WTC11 (cell line): Measurements from ENCODE around the gene ZNF878. TPM values are rescaled to one million over a fixed set of nuclear protein-coding genes. Genes with fewer than 3 reads are reported as not detected.

ENCODE experiments used
- ATAC-seq: fragments of 200-7000 bp; cut with Tn5 transposase; 2 replicates; pipeline ENCODE4 v1.10.0; 2021; ENCODE audit warnings: mild to moderate bottlenecking, moderate library complexity
- CTCF ChIA-PET: fragments of 300-600 bp; sonication (Branson Sonifier 250); formaldehyde crosslinking; loops from one replicate; lab custom pipeline; 2021; ENCODE audit warnings: antibody characterized with exemption; lab: Charles Lee
- POLR2A ChIA-PET: fragments of 350-600 bp; sonication (Branson Sonifier 250); formaldehyde crosslinking; loops from one replicate; lab custom pipeline; 2021; ENCODE audit warnings: antibody characterized with exemption; lab: Charles Lee
- DNase-seq: peaks from one replicate; pipeline ENCODE4 v3.0.0; 2021; ENCODE audit warnings: low spot score
- H3K27ac Mint-ChIP-seq: 2 replicates; pipeline ENCODE4 v1.8.0; 2021; ENCODE audit warnings: mixed read lengths
- H3K27me3 Mint-ChIP-seq: 2 replicates; pipeline ENCODE4 v1.8.0; 2021; ENCODE audit warnings: low read depth, mild to moderate bottlenecking, moderate library complexity, mixed read lengths
- H3K36me3 Mint-ChIP-seq: 2 replicates; pipeline ENCODE4 v1.8.0; 2021; ENCODE audit warnings: mixed read lengths
- H3K4me1 Mint-ChIP-seq: 2 replicates; pipeline ENCODE4 v1.8.0; 2022; ENCODE audit warnings: mixed read lengths
- H3K4me3 Mint-ChIP-seq: 2 replicates; pipeline ENCODE4 v1.8.0; 2021; ENCODE audit warnings: mild to moderate bottlenecking, moderate library complexity, mixed read lengths
- H3K9me3 Mint-ChIP-seq: 2 replicates; pipeline ENCODE4 v1.8.0; 2021; ENCODE audit warnings: mixed read lengths
- E2F5 ChIP-seq: sonication (generic); formaldehyde crosslinking; IDR thresholded peaks from 2 replicates; pipeline ENCODE4 v1.8.1; 2022; ENCODE audit warnings: mild to moderate bottlenecking, moderate library complexity, missing genetic modification reagents
- EMX1 ChIP-seq: fragments of 250-450 bp; sonication (Bioruptor Pico); IDR thresholded peaks from 2 replicates; pipeline ENCODE4 v1.8.0; 2021; ENCODE audit warnings: mild to moderate bottlenecking
- ESRRA ChIP-seq: sonication (generic); formaldehyde crosslinking; IDR thresholded peaks from 2 replicates; pipeline ENCODE4 v1.8.1; 2022; ENCODE audit warnings: mild to moderate bottlenecking, missing genetic modification reagents, borderline replicate concordance
- ETV6 ChIP-seq: sonication (generic); formaldehyde crosslinking; IDR thresholded peaks from 2 replicates; pipeline ENCODE4 v1.8.1; 2022; ENCODE audit warnings: mild to moderate bottlenecking, missing genetic modification reagents
- HMGA2 ChIP-seq: fragments of 250-450 bp; sonication (Bioruptor Pico); IDR thresholded peaks from 2 replicates; pipeline ENCODE4 v1.4.0; 2021; ENCODE audit warnings: mild to moderate bottlenecking, moderate library complexity
- JAZF1 ChIP-seq: fragments of 250-450 bp; sonication (Bioruptor Pico); IDR thresholded peaks from 2 replicates; pipeline ENCODE4 v1.9.0; 2021; ENCODE audit warnings: moderate library complexity, mild to moderate bottlenecking, inconsistent platforms
- NR1H2 ChIP-seq: sonication (generic); formaldehyde crosslinking; IDR thresholded peaks from 2 replicates; pipeline ENCODE4 v1.9.0; 2021; ENCODE audit warnings: mild to moderate bottlenecking, moderate library complexity, missing genetic modification reagents
- NR3C1 ChIP-seq: sonication (generic); formaldehyde crosslinking; conservative IDR thresholded peaks from 2 replicates; pipeline ENCODE4 v1.8.1; 2023; ENCODE audit warnings: low read depth, mild to moderate bottlenecking, missing genetic modification reagents
- SMAD3 ChIP-seq: sonication (generic); formaldehyde crosslinking; IDR thresholded peaks from 2 replicates; pipeline ENCODE4 v1.8.0; 2022; ENCODE audit warnings: missing genetic modification reagents, mild to moderate bottlenecking, borderline replicate concordance
- SOX15 ChIP-seq: fragments of 250-450 bp; sonication (Bioruptor Pico); IDR thresholded peaks from 2 replicates; pipeline ENCODE4 v1.9.0; 2021; ENCODE audit warnings: mild to moderate bottlenecking
- ZBTB21 ChIP-seq: sonication (generic); formaldehyde crosslinking; IDR thresholded peaks from 2 replicates; pipeline ENCODE4 v1.8.1; 2023; ENCODE audit warnings: mild to moderate bottlenecking, missing genetic modification reagents, borderline replicate concordance
- ZNF219 ChIP-seq: sonication (generic); formaldehyde crosslinking; IDR thresholded peaks from 2 replicates; pipeline ENCODE4 v1.8.0; 2023; ENCODE audit warnings: missing genetic modification reagents, mild to moderate bottlenecking, borderline replicate concordance
- total RNA-seq: library from RNA; stranded (reverse); gene quantifications from 3 replicates; pipeline ENCODE4 v1.2.3, GENCODE V29; 2021
- TF ChIP-seq, protein P1 (sequence below): sonication (generic); formaldehyde crosslinking; IDR thresholded peaks from 2 replicates; pipeline ENCODE4 v1.8.1; 2023; ENCODE audit warnings: mild to moderate bottlenecking, moderate library complexity, missing genetic modification reagents
- TF ChIP-seq, protein P2 (sequence below): fragments of 250-450 bp; sonication (Bioruptor Pico); IDR thresholded peaks from 2 replicates; pipeline ENCODE4 v1.9.0; 2021; ENCODE audit warnings: mild to moderate bottlenecking
- TF ChIP-seq, protein P3 (sequence below): fragments of 250-450 bp; sonication (Bioruptor Pico); IDR thresholded peaks from 2 replicates; pipeline ENCODE4 v2.1.2; 2022; ENCODE audit warnings: mild to moderate bottlenecking, moderate library complexity
- TF ChIP-seq, protein P4 (sequence below): sonication (generic); formaldehyde crosslinking; IDR thresholded peaks from 2 replicates; pipeline ENCODE4 v1.8.0; 2023; ENCODE audit warnings: missing genetic modification reagents, mild to moderate bottlenecking, borderline replicate concordance

The ZNF878 gene
- total RNA-seq, 1 experiment from 2014 or later: 12.5 TPM

GRCh38 chr19:12035220-12036172, 17.3 kb downstream of the ZNF878 start, which contains the start of gene ZNF433 (continued):
- TF ChIP-seq E2F5 (CRISPR knock-in tag) (no peak), EMX1 (no peak)
- TF ChIP-seq, protein P1, sequence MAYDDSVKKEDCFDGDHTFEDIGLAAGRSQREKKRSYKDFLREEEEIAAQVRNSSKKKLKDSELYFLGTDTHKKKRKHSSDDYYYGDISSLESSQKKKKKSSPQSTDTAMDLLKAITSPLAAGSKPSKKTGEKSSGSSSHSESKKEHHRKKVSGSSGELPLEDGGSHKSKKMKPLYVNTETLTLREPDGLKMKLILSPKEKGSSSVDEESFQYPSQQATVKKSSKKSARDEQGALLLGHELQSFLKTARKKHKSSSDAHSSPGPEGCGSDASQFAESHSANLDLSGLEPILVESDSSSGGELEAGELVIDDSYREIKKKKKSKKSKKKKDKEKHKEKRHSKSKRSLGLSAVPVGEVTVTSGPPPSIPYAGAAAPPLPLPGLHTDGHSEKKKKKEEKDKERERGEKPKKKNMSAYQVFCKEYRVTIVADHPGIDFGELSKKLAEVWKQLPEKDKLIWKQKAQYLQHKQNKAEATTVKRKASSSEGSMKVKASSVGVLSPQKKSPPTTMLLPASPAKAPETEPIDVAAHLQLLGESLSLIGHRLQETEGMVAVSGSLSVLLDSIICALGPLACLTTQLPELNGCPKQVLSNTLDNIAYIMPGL (CRISPR knock-in tag): 0 out of 2 replicates have a peak, but pooled peaks have one; percentile 31
- TF ChIP-seq, protein P2, sequence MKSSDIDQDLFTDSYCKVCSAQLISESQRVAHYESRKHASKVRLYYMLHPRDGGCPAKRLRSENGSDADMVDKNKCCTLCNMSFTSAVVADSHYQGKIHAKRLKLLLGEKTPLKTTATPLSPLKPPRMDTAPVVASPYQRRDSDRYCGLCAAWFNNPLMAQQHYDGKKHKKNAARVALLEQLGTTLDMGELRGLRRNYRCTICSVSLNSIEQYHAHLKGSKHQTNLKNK (CRISPR knock-in tag): 0 out of 2 replicates have a peak, but pooled peaks have one; percentile 3

DNA sequence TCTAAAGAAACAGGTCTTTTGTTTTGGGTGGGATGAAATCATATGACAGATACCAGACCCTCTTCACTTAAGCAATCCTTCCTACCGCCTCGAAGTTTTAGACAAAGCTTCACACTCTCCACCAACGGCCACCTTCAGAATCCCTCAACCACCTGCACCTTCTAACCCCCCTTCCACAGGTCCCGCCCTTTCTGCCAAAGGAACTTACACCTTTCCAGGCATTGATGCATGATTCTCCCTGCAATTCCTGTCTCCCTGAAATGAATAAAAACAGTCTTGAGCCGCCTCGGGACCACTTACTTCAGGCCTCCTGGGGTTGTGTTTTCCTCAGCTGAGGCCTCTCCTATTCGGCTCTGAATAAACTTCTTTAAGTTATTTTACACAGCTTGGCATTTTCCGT, 18.1 kb downstream of the ZNF878 start:
- Mint-ChIP-seq H3K27me3 (peaks cover 32% of the 10 kb centered on the region), H3K4me3 (peak overlapping the region; percentile 51), H3K36me3 (peaks cover 24% of the 10 kb centered on the region), H3K4me1 (peaks cover 26% of the 10 kb centered on the region), H3K27ac (no peak overlapping the region), H3K9me3 (0 out of 2 replicates have a peak, but pooled peaks cover 3% of the 10 kb centered on the region)
- no peak for ATAC-seq
- CTCF ChIA-PET: interaction anchor here (1.0 to 3.5 kb wide), 12 partner anchors 18 to 335 kb away, joined by 3 to 25 read pairs (median 8); partner anchors contain the start of genes ZNF20, ZNF491, ZNF763 and ZNF878
- no peak for DNase-seq
- POLR2A ChIA-PET: interaction anchor here (1.2 to 3.5 kb wide), 4 partner anchors 17 to 106 kb away, joined by 3 to 34 read pairs (median 5); partner anchors contain the start of genes ZNF20 and ZNF878
- TF ChIP-seq SMAD3 (CRISPR knock-in tag): no peak
- no peak for TF ChIP-seq NR3C1 (CRISPR knock-in tag)
- TF ChIP-seq ETV6: no peak
- no peak for TF ChIP-seq ZNF219 (CRISPR knock-in tag)
- TF ChIP-seq, protein P3, sequence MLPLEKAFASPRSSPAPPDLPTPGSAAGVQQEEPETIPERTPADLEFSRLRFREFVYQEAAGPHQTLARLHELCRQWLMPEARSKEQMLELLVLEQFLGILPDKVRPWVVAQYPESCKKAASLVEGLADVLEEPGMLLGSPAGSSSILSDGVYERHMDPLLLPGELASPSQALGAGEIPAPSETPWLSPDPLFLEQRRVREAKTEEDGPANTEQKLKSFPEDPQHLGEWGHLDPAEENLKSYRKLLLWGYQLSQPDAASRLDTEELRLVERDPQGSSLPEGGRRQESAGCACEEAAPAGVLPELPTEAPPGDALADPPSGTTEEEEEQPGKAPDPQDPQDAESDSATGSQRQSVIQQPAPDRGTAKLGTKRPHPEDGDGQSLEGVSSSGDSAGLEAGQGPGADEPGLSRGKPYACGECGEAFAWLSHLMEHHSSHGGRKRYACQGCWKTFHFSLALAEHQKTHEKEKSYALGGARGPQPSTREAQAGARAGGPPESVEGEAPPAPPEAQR (CRISPR knock-in tag): no peak
- TF ChIP-seq HMGA2 (CRISPR knock-in tag): no peak
- no peak for TF ChIP-seq JAZF1 (CRISPR knock-in tag)
- TF ChIP-seq ESRRA (CRISPR knock-in tag): no peak

GRCh38 chr19:12034198-12034597, 18.6 kb downstream of the ZNF878 start:
- CTCF ChIA-PET: interaction anchor here (1.1 to 3.5 kb wide), 6 partner anchors 25 to 334 kb away, joined by 3 to 25 read pairs (median 12); partner anchors contain the start of genes ZNF20 and ZNF763
- ATAC-seq (no peak), DNase-seq (no peak)
- peaks cover 26% of the 10 kb centered on the region for H3K4me1 Mint-ChIP-seq
- no peak overlapping the region for H3K27ac Mint-ChIP-seq
- peak overlapping the region; percentile 51 for H3K4me3 Mint-ChIP-seq
- TF ChIP-seq ZBTB21 (CRISPR knock-in tag) (no peak), ZNF219 (CRISPR knock-in tag) (no peak), SOX15 (CRISPR knock-in tag) (no peak), NR1H2 (no peak), ETV6 (no peak)
- TF ChIP-seq, protein P4, sequence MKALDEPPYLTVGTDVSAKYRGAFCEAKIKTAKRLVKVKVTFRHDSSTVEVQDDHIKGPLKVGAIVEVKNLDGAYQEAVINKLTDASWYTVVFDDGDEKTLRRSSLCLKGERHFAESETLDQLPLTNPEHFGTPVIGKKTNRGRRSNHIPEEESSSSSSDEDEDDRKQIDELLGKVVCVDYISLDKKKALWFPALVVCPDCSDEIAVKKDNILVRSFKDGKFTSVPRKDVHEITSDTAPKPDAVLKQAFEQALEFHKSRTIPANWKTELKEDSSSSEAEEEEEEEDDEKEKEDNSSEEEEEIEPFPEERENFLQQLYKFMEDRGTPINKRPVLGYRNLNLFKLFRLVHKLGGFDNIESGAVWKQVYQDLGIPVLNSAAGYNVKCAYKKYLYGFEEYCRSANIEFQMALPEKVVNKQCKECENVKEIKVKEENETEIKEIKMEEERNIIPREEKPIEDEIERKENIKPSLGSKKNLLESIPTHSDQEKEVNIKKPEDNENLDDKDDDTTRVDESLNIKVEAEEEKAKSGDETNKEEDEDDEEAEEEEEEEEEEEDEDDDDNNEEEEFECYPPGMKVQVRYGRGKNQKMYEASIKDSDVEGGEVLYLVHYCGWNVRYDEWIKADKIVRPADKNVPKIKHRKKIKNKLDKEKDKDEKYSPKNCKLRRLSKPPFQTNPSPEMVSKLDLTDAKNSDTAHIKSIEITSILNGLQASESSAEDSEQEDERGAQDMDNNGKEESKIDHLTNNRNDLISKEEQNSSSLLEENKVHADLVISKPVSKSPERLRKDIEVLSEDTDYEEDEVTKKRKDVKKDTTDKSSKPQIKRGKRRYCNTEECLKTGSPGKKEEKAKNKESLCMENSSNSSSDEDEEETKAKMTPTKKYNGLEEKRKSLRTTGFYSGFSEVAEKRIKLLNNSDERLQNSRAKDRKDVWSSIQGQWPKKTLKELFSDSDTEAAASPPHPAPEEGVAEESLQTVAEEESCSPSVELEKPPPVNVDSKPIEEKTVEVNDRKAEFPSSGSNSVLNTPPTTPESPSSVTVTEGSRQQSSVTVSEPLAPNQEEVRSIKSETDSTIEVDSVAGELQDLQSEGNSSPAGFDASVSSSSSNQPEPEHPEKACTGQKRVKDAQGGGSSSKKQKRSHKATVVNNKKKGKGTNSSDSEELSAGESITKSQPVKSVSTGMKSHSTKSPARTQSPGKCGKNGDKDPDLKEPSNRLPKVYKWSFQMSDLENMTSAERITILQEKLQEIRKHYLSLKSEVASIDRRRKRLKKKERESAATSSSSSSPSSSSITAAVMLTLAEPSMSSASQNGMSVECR: no peak
- H3K9me3 Mint-ChIP-seq: 0 out of 2 replicates have a peak, but pooled peaks cover 3% of the 10 kb centered on the region
- peaks cover 24% of the 10 kb centered on the region for H3K36me3 Mint-ChIP-seq
- POLR2A ChIA-PET: interaction anchor here (3.5 kb wide), 1 partner anchor 17 kb away, joined by 34 read pairs; the partner anchor contains the start of gene ZNF878
- peaks cover 32% of the 10 kb centered on the region for H3K27me3 Mint-ChIP-seq
